OCI-LY3 (cell line): Measurements from ENCODE around the gene SFSWAP.

Source experiments
- H2AFZ ChIP-seq: fragments of 200-600, 300-600 bp; shearing (Covaris generic); 2 replicates; pipeline ENCODE4 v1.6.0; 2014; ENCODE audit warnings: antibody characterized with exemption, low read depth, low read length
- H3K27ac ChIP-seq: fragments of 200-600, 300-600 bp; sonication (generic); 2 replicates; pipeline ENCODE4 v1.5.1; 2014; ENCODE audit warnings: mild to moderate bottlenecking, low read length, moderate library complexity, mixed read lengths
- H3K27me3 ChIP-seq: fragments of 200-600, 300-600 bp; sonication (generic); 2 replicates; pipeline ENCODE4 v1.6.1; 2014; ENCODE audit warnings: low read depth, low read length, mixed read lengths
- H3K36me3 ChIP-seq: fragments of 200-600, 300-600 bp; sonication (generic); replicated peaks from 2 replicates; pipeline ENCODE3; 2014; ENCODE audit warnings: low read depth, low read length, mixed read lengths
- H3K4me1 ChIP-seq: fragments of 300-600, 200-600 bp; sonication (generic); 2 replicates; pipeline ENCODE4 v1.6.1; 2014; ENCODE audit warnings: low read length, mixed read lengths
- H3K4me2 ChIP-seq: fragments of 200-600, 300-600 bp; sonication (generic); 2 replicates; pipeline ENCODE4 v1.6.1; 2014; ENCODE audit warnings: low read length, mixed read lengths
- H3K4me3 ChIP-seq: fragments of 300-600, 200-600 bp; sonication (generic); 2 replicates; pipeline ENCODE4 v1.5.1; 2014; ENCODE audit warnings: antibody characterized with exemption, mild to moderate bottlenecking, low read length, moderate library complexity
- H3K79me2 ChIP-seq: fragments of 300-600, 200-600 bp; shearing (Covaris generic); 2 replicates; pipeline ENCODE4 v1.6.1; 2014; ENCODE audit warnings: mild to moderate bottlenecking, low read length, mixed read lengths
- H3K9ac ChIP-seq: fragments of 300-600, 200-600 bp; shearing (Covaris generic); 2 replicates; pipeline ENCODE4 v1.6.0; 2014; ENCODE audit warnings: mild to moderate bottlenecking, low read length, moderate library complexity
- H3K9me3 ChIP-seq: fragments of 200-600, 300-600 bp; shearing (Covaris generic); 2 replicates; pipeline ENCODE4 v1.6.1; 2014; ENCODE audit warnings: low read length, mixed read lengths; ENCODE audit not compliant: insufficient read depth
- H4K20me1 ChIP-seq: fragments of 200-600, 300-600 bp; sonication (generic); 2 replicates; pipeline ENCODE4 v1.6.1; 2016; ENCODE audit warnings: low read length, mixed read lengths; ENCODE audit not compliant: insufficient read depth
- CTCF ChIP-seq: fragments of 200-600, 300-600 bp; sonication (generic); IDR thresholded peaks from 2 replicates; pipeline ENCODE4 v1.5.1; 2014; ENCODE audit warnings: antibody characterized with exemption, low read length, low read depth
- EZH2phosphoT487 ChIP-seq: fragments of 200-600 bp; shearing (Covaris generic); IDR thresholded peaks from 2 replicates; pipeline ENCODE4 v1.6.1; 2018; ENCODE audit warnings: antibody characterized with exemption, mixed run types, low read depth

SFSWAP gene

GRCh38 chr12:131699434-131699833 lies 11.5 kb upstream of the SFSWAP start:
- no peak overlapping the region for H3K4me2 ChIP-seq
- no peaks in the 10 kb centered on the region for H4K20me1 ChIP-seq
- H3K9me3 ChIP-seq = no peaks in the 10 kb centered on the region
- no peaks in the 10 kb centered on the region for H3K79me2 ChIP-seq
- H3K27ac ChIP-seq = no peak overlapping the region
- peaks cover 10% of the 10 kb centered on the region; the same call in 1 of the 2 replicates for H3K27me3 ChIP-seq
- TF ChIP-seq EZH2phosphoT487 (no peak), CTCF (no peak)
- H3K4me3 ChIP-seq = no peak overlapping the region
- no peak overlapping the region for H3K9ac ChIP-seq
- H3K36me3 ChIP-seq = no peaks in the 10 kb centered on the region
- H2AFZ ChIP-seq = no peak overlapping the region
- no peaks in the 10 kb centered on the region for H3K4me1 ChIP-seq

DNA sequence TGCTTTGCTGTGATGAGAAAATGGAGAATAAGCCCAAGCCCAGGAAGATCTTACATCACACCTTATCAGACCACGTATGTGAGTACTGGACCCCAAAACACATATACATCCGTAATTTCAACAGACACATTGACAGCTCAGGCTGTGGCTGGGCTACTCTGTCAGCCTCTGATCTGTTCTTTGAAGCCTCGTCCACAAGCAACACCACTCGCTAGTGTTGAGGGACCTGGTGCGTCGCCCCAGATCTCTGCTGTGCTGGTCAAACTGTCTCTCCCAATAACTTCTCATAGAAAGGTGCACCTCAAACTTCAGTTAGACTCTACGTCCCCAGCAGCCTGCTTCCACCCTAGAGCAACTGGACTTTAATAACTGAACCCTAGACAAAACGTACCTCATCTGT lies 10.6 kb upstream of the SFSWAP start:
- H3K9ac ChIP-seq = no peak overlapping the region
- no peak for TF ChIP-seq EZH2phosphoT487
- no peak for TF ChIP-seq CTCF
- peaks cover 10% of the 10 kb centered on the region; the same call in 1 of the 2 replicates for H3K27me3 ChIP-seq
- H4K20me1 ChIP-seq = no peaks in the 10 kb centered on the region
- no peak overlapping the region for H3K27ac ChIP-seq
- H3K4me1 ChIP-seq = no peaks in the 10 kb centered on the region
- no peaks in the 10 kb centered on the region for H3K36me3 ChIP-seq
- H2AFZ ChIP-seq = no peak overlapping the region
- no peaks in the 10 kb centered on the region for H3K79me2 ChIP-seq
- no peak overlapping the region for H3K4me2 ChIP-seq
- H3K9me3 ChIP-seq = no peaks in the 10 kb centered on the region
- no peak overlapping the region for H3K4me3 ChIP-seq

DNA sequence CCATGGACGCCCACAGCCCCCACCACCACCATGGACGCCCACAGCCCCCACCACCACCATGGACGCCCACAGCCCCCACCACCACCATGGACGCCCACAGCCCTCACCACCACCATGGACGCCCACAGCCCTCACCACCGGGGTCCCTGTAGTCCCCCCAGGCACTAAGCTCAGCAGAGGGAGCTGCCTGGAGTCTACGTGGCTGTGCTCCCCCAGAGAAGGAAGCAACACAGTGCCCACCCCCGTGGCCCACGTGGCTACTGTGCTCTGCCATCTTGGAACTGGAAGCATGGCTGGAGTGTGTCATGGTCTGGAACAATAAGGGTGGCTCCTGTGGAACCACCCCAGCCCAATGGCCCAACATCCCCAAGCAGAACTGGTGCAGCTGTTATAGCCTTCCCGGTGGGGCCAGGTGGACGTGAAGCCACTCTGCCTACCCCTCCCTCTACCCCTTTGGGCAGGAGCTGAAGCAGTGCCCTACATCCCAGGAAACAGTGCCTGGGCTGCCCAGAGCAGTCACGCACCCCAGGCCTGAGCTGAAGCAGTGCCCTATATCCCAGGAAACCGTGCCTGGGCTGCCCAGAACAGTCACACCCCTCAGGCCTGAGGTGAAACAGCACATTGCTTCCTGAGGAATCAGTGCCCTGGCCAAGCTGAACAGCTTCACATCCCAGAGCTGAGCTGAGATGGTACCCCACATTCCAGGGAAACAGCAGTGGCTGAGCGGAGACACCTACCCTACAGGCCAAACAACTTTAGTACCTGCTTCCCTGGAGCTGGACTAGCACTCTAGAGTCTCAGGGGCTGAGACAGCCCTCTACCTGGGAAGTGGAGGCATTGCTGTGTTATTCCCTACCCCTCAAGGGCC lies 9.0 kb upstream of the SFSWAP start:
- H3K27me3 ChIP-seq = peaks cover 10% of the 10 kb centered on the region; the same call in 1 of the 2 replicates
- H3K36me3 ChIP-seq = no peaks in the 10 kb centered on the region
- no peaks in the 10 kb centered on the region for H3K79me2 ChIP-seq
- no peaks in the 10 kb centered on the region for H4K20me1 ChIP-seq
- TF ChIP-seq EZH2phosphoT487 (no peak), CTCF (no peak)
- no peak overlapping the region for H3K9ac ChIP-seq
- no peak overlapping the region for H3K27ac ChIP-seq
- no peak overlapping the region for H3K4me2 ChIP-seq
- no peak overlapping the region for H3K4me3 ChIP-seq
- no peak overlapping the region for H2AFZ ChIP-seq
- H3K4me1 ChIP-seq = no peaks in the 10 kb centered on the region
- H3K9me3 ChIP-seq = no peaks in the 10 kb centered on the region

DNA sequence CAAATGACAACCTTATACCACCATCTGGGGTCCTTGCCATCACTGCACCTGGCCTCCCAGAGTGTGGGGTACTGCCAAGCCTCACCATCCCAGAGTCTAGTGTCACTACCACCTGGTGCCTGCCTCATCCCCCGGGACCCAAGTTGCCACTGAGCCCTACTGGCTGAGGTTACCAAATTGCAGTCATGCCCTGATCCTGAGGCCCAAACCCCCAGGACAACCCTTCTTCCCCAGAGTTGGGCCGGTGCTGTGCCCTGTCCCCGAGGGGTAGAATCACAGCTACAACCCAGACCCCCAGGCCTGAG lies 8.4 kb upstream of the SFSWAP start:
- no peaks in the 10 kb centered on the region for H3K4me1 ChIP-seq
- H3K36me3 ChIP-seq = no peaks in the 10 kb centered on the region
- peaks cover 10% of the 10 kb centered on the region; the same call in 1 of the 2 replicates for H3K27me3 ChIP-seq
- no peak for TF ChIP-seq EZH2phosphoT487
- no peak for TF ChIP-seq CTCF
- no peak overlapping the region for H3K4me2 ChIP-seq
- no peaks in the 10 kb centered on the region for H4K20me1 ChIP-seq
- H2AFZ ChIP-seq = no peak overlapping the region
- H3K9me3 ChIP-seq = no peaks in the 10 kb centered on the region
- no peak overlapping the region for H3K4me3 ChIP-seq
- H3K9ac ChIP-seq = no peak overlapping the region
- H3K27ac ChIP-seq = no peak overlapping the region
- H3K79me2 ChIP-seq = no peaks in the 10 kb centered on the region
